Measurements from ENCODE around the gene SGPL1. TPM values are rescaled to one million over a fixed set of nuclear protein-coding genes. Genes with fewer than 3 reads are reported as not detected.

Gene SGPL1
- total and polyA plus RNA-seq, 8 donors = 47.5 to 60.6 (median 53.7) TPM

GRCh38 chr10:70781461-70782051 is 34.2 kb upstream of the SGPL1 start:
- no peak for ATAC-seq
- Histone ChIP-seq H3K27ac (no peak overlapping the region), H3K4me1 (no peaks in the 10 kb centered on the region), H3K27me3 (no peaks in the 10 kb centered on the region), H3K36me3 (no peaks in the 10 kb centered on the region), H3K9me3 (no peaks in the 10 kb centered on the region), H3K4me3 (no peak overlapping the region)
- no peak for DNase-seq
- no peak for TF ChIP-seq CTCF (IDR thresholded peaks at IDR 0.05)
- intact Hi-C loops (cut with DNase I) = no loop called here

- peak in 1 of 4 donors; percentile 21 for DNase-seq
- H3K27ac ChIP-seq = no peak overlapping the region
- no peaks in the 10 kb centered on the region for H3K36me3 ChIP-seq
- intact Hi-C loops (cut with DNase I) = no loop called here
- H3K4me3 ChIP-seq = no peak overlapping the region
- no peak for ATAC-seq
- no peaks in the 10 kb centered on the region for H3K4me1 ChIP-seq
- no peaks in the 10 kb centered on the region for H3K27me3 ChIP-seq
- no peak for TF ChIP-seq CTCF (IDR thresholded peaks at IDR 0.05)
- no peaks in the 10 kb centered on the region for H3K9me3 ChIP-seq
These were observed 33.5 kb upstream of the SGPL1 start for GRCh38 chr10:70782086-70782745.

- H3K27ac ChIP-seq = no peak overlapping the region
- H3K36me3 ChIP-seq = no peaks in the 10 kb centered on the region
- no peak overlapping the region for H3K4me3 ChIP-seq
- TF ChIP-seq CTCF (IDR thresholded peaks at IDR 0.05) = no peak
- no peak for DNase-seq
- no peaks in the 10 kb centered on the region for H3K4me1 ChIP-seq
- no peaks in the 10 kb centered on the region for H3K9me3 ChIP-seq
- intact Hi-C loops (cut with DNase I) = no loop called here
- no peak for ATAC-seq
- no peaks in the 10 kb centered on the region for H3K27me3 ChIP-seq
These were observed 32.7 kb upstream of the SGPL1 start for GRCh38 chr10:70782746-70783680.

GRCh38 chr10:70784016-70784415 is 31.7 kb upstream of the SGPL1 start:
- Histone ChIP-seq H3K4me1 (no peaks in the 10 kb centered on the region), H3K9me3 (no peaks in the 10 kb centered on the region), H3K27me3 (no peaks in the 10 kb centered on the region), H3K27ac (no peak overlapping the region), H3K36me3 (no peaks in the 10 kb centered on the region), H3K4me3 (no peak overlapping the region)
- DNase-seq = no peak
- no peak for ATAC-seq
- no peak for TF ChIP-seq CTCF (IDR thresholded peaks at IDR 0.05)
- intact Hi-C loops (cut with DNase I) = no loop called here

- DNase-seq = no peak
- Histone ChIP-seq H3K9me3 (no peaks in the 10 kb centered on the region), H3K27ac (no peak overlapping the region), H3K4me3 (no peak overlapping the region), H3K36me3 (no peaks in the 10 kb centered on the region), H3K4me1 (no peaks in the 10 kb centered on the region), H3K27me3 (no peaks in the 10 kb centered on the region)
- ATAC-seq = no peak
- TF ChIP-seq CTCF (IDR thresholded peaks at IDR 0.05) = no peak
- intact Hi-C loops (cut with DNase I) = no loop called here
These were observed 31.3 kb upstream of the SGPL1 start for GRCh38 chr10:70784471-70784870.
